HEK293 (cell line): ENCODE measurements around the gene UBXN11.

Experiments
- CTCF ChIA-PET: fragments of 350-600 bp; formaldehyde crosslinking; extraction: SDS; loops from one replicate; lab custom pipeline; 2021; ENCODE audit warnings: antibody characterized with exemption; lab: Yijun Ruan, JAX
- POLR2A ChIA-PET: fragments of 300-600 bp; formaldehyde crosslinking; extraction: SDS; loops from one replicate; lab custom pipeline; 2020; ENCODE audit warnings: antibody characterized with exemption, inconsistent platforms; lab: Yijun Ruan, JAX
- H3K27ac ChIP-seq: fragments of 200-500 bp; sonication (Bioruptor generic); 2 replicates; pipeline ENCODE4 v1.5.1; 2014; ENCODE audit warnings: low read depth, low read length, control low read depth, inconsistent platforms; ENCODE audit errors: extremely low read depth
- H3K36me3 ChIP-seq, 2 experiments: fragments of 200-500 bp in 1 of 2; sonication (Bioruptor generic) in 1 of 2; 1 replicate in 1 of 2; 2 replicates in 1 of 2; pipeline ENCODE4 v1.5.1; 2014 to 2017; ENCODE audit warnings: inconsistent platforms in 2 of 2, low read length in 2 of 2; ENCODE audit not compliant: control insufficient read depth in 2 of 2, insufficient read depth in 1 of 2
- H3K4me1 ChIP-seq: fragments of 200-500 bp; sonication (Bioruptor generic); 2 replicates; pipeline ENCODE4 v1.5.1; 2014; ENCODE audit warnings: mild to moderate bottlenecking, low read length, inconsistent platforms; ENCODE audit not compliant: control insufficient read depth, insufficient read depth
- H3K4me3 ChIP-seq: 2 replicates; pipeline ENCODE4 v1.5.1; 2011; ENCODE audit warnings: low read depth, mild to moderate bottlenecking, control low read depth, low read length, moderate library complexity
- H3K9me3 ChIP-seq: fragments of 200-500 bp; sonication (Bioruptor generic); 2 replicates; pipeline ENCODE4 v1.5.1; 2014; ENCODE audit warnings: low read depth, low read length, inconsistent platforms; ENCODE audit not compliant: control insufficient read depth, insufficient read depth
- GFI1B ChIP-seq: fragments of 450-650 bp; formaldehyde crosslinking; IDR thresholded peaks from 2 replicates; pipeline ENCODE4 v1.5.1; 2016; ENCODE audit warnings: missing biosample characterization, missing genetic modification characterization
- KLF9 ChIP-seq: fragments of 450-650 bp; formaldehyde crosslinking; IDR thresholded peaks from 2 replicates; pipeline ENCODE4 v1.5.1; 2016; ENCODE audit warnings: missing biosample characterization, missing genetic modification characterization, low read depth
- MYNN ChIP-seq: fragments of 450-650 bp; formaldehyde crosslinking; IDR thresholded peaks from 2 replicates; pipeline ENCODE4 v1.5.1; 2016; ENCODE audit warnings: missing biosample characterization, missing genetic modification characterization, borderline replicate concordance
- OSR2 ChIP-seq: fragments of 450-650 bp; formaldehyde crosslinking; IDR thresholded peaks from 2 replicates; pipeline ENCODE4 v1.5.1; 2016; ENCODE audit warnings: missing biosample characterization, missing genetic modification characterization
- SP2 ChIP-seq: fragments of 450-650 bp; formaldehyde crosslinking; IDR thresholded peaks from 2 replicates; pipeline ENCODE4 v1.5.1; 2016; ENCODE audit warnings: missing biosample characterization, missing genetic modification characterization
- ZNF121 ChIP-seq: fragments of 450-650 bp; formaldehyde crosslinking; IDR thresholded peaks from 2 replicates; pipeline ENCODE4 v1.5.1; 2016; ENCODE audit warnings: missing biosample characterization, missing genetic modification characterization
- ZNF157 ChIP-seq: fragments of 450-650 bp; formaldehyde crosslinking; IDR thresholded peaks from 2 replicates; pipeline ENCODE4 v1.5.1; 2016; ENCODE audit warnings: missing biosample characterization, missing genetic modification characterization
- ZNF24 ChIP-seq: fragments of 450-650 bp; formaldehyde crosslinking; IDR thresholded peaks from 2 replicates; pipeline ENCODE4 v1.5.1; 2016; ENCODE audit warnings: missing biosample characterization, missing genetic modification characterization
- ZNF248 ChIP-seq: fragments of 450-650 bp; formaldehyde crosslinking; IDR thresholded peaks from 2 replicates; pipeline ENCODE4 v1.5.1; 2017; ENCODE audit warnings: missing biosample characterization, missing genetic modification characterization
- ZNF311 ChIP-seq: fragments of 450-650 bp; formaldehyde crosslinking; IDR thresholded peaks from 2 replicates; pipeline ENCODE4 v1.5.1; 2017; ENCODE audit warnings: missing biosample characterization, missing genetic modification characterization, borderline replicate concordance
- ZNF404 ChIP-seq: fragments of 450-650 bp; formaldehyde crosslinking; IDR thresholded peaks from 2 replicates; pipeline ENCODE4 v1.5.1; 2017; ENCODE audit warnings: missing biosample characterization, missing genetic modification characterization
- ZNF530 ChIP-seq: fragments of 450-650 bp; formaldehyde crosslinking; IDR thresholded peaks from 2 replicates; pipeline ENCODE4 v1.5.1; 2016; ENCODE audit warnings: low read depth, missing biosample characterization, missing genetic modification characterization
- ZNF548 ChIP-seq: fragments of 450-650 bp; formaldehyde crosslinking; IDR thresholded peaks from 2 replicates; pipeline ENCODE4 v1.5.1; 2016; ENCODE audit warnings: missing biosample characterization, missing genetic modification characterization
- ZNF555 ChIP-seq: fragments of 450-650 bp; formaldehyde crosslinking; conservative IDR thresholded peaks from 2 replicates; pipeline ENCODE4 v1.5.1; 2017; ENCODE audit warnings: missing biosample characterization, mild to moderate bottlenecking, missing genetic modification characterization, inconsistent platforms
- ZNF558 ChIP-seq: fragments of 450-650 bp; formaldehyde crosslinking; IDR thresholded peaks from 2 replicates; pipeline ENCODE4 v1.5.1; 2016; ENCODE audit warnings: missing biosample characterization, missing genetic modification characterization
- ZNF561 ChIP-seq: fragments of 450-650 bp; IDR thresholded peaks from 2 replicates; pipeline ENCODE4 v1.5.1; 2018; ENCODE audit warnings: missing biosample characterization, missing genetic modification characterization, borderline replicate concordance
- ZNF768 ChIP-seq: fragments of 450-650 bp; formaldehyde crosslinking; IDR thresholded peaks from 2 replicates; pipeline ENCODE4 v1.5.1; 2018; ENCODE audit warnings: missing biosample characterization, mild to moderate bottlenecking, missing genetic modification characterization
- ZXDB ChIP-seq: fragments of 450-650 bp; formaldehyde crosslinking; IDR thresholded peaks from 2 replicates; pipeline ENCODE4 v1.5.1; 2016; ENCODE audit warnings: missing biosample characterization, missing genetic modification characterization
- TF ChIP-seq, protein P1 (sequence below): fragments of 450-650 bp; formaldehyde crosslinking; IDR thresholded peaks from 2 replicates; pipeline ENCODE4 v1.5.1; 2017; ENCODE audit warnings: missing biosample characterization, missing genetic modification characterization
- TF ChIP-seq, protein P2 (sequence below): fragments of 450-650 bp; formaldehyde crosslinking; IDR thresholded peaks from 2 replicates; pipeline ENCODE4 v1.5.1; 2016; ENCODE audit warnings: missing biosample characterization, missing genetic modification characterization, borderline replicate concordance
- TF ChIP-seq, protein P3 (sequence below): fragments of 450-650 bp; formaldehyde crosslinking; IDR thresholded peaks from 2 replicates; pipeline ENCODE4 v1.5.1; 2017; ENCODE audit warnings: missing biosample characterization, missing genetic modification characterization
- TF ChIP-seq, protein P4 (sequence below): fragments of 450-650 bp; formaldehyde crosslinking; IDR thresholded peaks from 2 replicates; pipeline ENCODE4 v1.5.1; 2016; ENCODE audit warnings: missing biosample characterization, missing genetic modification characterization

UBXN11 gene

DNA sequence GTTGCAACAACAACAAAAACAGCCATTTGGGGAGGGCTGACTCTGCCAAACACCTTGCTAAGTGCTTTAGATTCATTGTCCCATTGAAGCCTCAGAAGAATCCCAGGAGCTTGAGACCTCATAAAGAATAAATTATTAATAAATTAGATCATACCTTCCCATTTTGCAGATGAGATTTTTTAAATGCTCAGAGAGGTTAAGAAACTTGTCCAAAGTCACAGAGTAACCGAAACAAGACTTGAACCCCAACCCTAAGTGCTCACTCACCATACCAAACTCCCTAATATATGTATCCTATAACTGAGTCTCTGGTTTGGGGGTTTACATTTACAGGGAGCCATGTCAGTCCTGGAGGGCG lies 43.9 kb upstream of the UBXN11 start:
- H3K9me3 ChIP-seq, result no peaks in the 10 kb centered on the region
- POLR2A ChIA-PET, result no interaction called here
- H3K4me1 ChIP-seq, result no peaks in the 10 kb centered on the region
- no peak overlapping the region for H3K4me3 ChIP-seq
- no peaks in the 10 kb centered on the region for H3K36me3 ChIP-seq
- CTCF ChIA-PET, result interaction anchor here (0.6 to 1.8 kb wide), 5 partner anchors 12 to 75 kb away, joined by 3 to 16 read pairs (median 3); no protein-coding TSS in a partner anchor
- no peak overlapping the region for H3K27ac ChIP-seq
- no peak for TF ChIP-seq ZNF311
- TF ChIP-seq KLF9 (tag by site-specific recombination), result no peak
- TF ChIP-seq, protein P1, sequence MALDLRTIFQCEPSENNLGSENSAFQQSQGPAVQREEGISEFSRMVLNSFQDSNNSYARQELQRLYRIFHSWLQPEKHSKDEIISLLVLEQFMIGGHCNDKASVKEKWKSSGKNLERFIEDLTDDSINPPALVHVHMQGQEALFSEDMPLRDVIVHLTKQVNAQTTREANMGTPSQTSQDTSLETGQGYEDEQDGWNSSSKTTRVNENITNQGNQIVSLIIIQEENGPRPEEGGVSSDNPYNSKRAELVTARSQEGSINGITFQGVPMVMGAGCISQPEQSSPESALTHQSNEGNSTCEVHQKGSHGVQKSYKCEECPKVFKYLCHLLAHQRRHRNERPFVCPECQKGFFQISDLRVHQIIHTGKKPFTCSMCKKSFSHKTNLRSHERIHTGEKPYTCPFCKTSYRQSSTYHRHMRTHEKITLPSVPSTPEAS (tag by site-specific recombination), result no peak
- TF ChIP-seq OSR2, result no peak
- no peak for TF ChIP-seq ZNF530 (tag by site-specific recombination)
- TF ChIP-seq ZNF558, result no peak
- 0 out of 2 replicates have a peak, but pooled peaks have one; percentile 28 for TF ChIP-seq ZNF768 (tag by site-specific recombination)

DNA sequence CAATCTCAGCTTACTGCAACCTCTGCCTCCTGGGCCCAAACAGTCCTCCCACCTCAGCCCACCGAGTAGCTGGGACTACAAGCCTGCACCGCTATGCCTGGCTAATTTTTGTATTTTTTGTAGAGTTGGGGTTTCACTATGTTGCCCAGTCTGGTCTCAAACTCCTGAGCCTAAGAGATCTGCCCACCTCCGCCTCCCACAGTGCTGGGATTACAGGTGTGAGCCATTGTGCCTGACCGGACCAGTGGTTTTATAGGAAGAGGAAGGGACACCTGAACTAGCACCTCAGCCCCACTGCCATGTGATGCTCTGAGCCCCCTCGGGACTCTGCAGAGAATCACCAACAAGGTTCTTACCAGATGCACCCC lies 43.4 kb upstream of the UBXN11 start:
- no peaks in the 10 kb centered on the region for H3K9me3 ChIP-seq
- no peaks in the 10 kb centered on the region for H3K4me1 ChIP-seq
- POLR2A ChIA-PET, result no interaction called here
- TF ChIP-seq ZNF121 (tag by site-specific recombination), result 0 out of 2 replicates have a peak, but pooled peaks have one; percentile 30
- no peak for TF ChIP-seq ZNF561 (tag by site-specific recombination)
- CTCF ChIA-PET, result interaction anchor here (0.6 to 3.1 kb wide), 5 partner anchors 12 to 74 kb away, joined by 3 to 16 read pairs (median 3); no protein-coding TSS in a partner anchor
- no peak overlapping the region for H3K27ac ChIP-seq
- no peaks in the 10 kb centered on the region for H3K36me3 ChIP-seq
- H3K4me3 ChIP-seq, result no peak overlapping the region

DNA sequence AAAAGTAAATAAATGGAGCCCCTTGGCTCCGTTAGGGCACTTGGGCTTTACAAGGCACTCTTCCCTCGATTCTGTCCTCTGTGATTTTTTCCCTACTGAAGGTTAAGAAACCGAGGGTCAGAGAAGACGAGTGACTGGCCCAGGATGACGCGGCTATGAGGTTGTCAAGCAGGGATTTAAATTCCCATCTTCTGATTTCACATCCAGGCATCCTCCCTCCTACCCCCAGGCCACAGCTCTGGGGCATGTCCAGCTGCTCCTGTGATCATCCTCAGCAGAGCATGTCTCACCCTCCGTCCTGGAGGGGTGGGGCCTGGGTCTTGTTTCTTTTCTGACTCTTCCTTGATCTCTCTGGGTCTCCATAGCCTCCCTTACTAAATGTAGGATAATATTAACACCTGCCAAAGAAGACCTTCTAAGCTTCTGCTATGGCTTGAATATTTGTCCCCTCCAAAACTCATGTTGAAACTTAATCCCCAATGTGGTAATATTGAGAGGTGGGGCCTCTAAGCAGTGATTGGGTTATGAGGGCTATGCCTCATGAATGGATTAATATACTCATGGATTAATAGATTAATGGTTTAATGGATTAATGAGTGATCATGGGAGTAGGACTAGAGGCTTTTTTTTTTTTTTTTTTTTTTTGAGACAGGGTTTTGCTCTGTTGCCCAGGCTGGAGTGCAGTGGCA lies 42.9 kb upstream of the UBXN11 start:
- CTCF ChIA-PET, result interaction anchor here (0.6 to 3.1 kb wide), 6 partner anchors 13 to 74 kb away, joined by 3 to 13 read pairs (median 4); no protein-coding TSS in a partner anchor
- POLR2A ChIA-PET, result no interaction called here

More for the DNA sequence above, 42.9 kb upstream of the UBXN11 start:
- Histone ChIP-seq H3K36me3 (no peaks in the 10 kb centered on the region), H3K9me3 (no peaks in the 10 kb centered on the region), H3K27ac (no peak overlapping the region), H3K4me3 (no peak overlapping the region), H3K4me1 (no peaks in the 10 kb centered on the region)
- no peak for TF ChIP-seq MYNN (tag by site-specific recombination)
- no peak for TF ChIP-seq GFI1B (tag by site-specific recombination)
- no peak for TF ChIP-seq ZNF555 (tag by site-specific recombination)
- TF ChIP-seq, protein P2, sequence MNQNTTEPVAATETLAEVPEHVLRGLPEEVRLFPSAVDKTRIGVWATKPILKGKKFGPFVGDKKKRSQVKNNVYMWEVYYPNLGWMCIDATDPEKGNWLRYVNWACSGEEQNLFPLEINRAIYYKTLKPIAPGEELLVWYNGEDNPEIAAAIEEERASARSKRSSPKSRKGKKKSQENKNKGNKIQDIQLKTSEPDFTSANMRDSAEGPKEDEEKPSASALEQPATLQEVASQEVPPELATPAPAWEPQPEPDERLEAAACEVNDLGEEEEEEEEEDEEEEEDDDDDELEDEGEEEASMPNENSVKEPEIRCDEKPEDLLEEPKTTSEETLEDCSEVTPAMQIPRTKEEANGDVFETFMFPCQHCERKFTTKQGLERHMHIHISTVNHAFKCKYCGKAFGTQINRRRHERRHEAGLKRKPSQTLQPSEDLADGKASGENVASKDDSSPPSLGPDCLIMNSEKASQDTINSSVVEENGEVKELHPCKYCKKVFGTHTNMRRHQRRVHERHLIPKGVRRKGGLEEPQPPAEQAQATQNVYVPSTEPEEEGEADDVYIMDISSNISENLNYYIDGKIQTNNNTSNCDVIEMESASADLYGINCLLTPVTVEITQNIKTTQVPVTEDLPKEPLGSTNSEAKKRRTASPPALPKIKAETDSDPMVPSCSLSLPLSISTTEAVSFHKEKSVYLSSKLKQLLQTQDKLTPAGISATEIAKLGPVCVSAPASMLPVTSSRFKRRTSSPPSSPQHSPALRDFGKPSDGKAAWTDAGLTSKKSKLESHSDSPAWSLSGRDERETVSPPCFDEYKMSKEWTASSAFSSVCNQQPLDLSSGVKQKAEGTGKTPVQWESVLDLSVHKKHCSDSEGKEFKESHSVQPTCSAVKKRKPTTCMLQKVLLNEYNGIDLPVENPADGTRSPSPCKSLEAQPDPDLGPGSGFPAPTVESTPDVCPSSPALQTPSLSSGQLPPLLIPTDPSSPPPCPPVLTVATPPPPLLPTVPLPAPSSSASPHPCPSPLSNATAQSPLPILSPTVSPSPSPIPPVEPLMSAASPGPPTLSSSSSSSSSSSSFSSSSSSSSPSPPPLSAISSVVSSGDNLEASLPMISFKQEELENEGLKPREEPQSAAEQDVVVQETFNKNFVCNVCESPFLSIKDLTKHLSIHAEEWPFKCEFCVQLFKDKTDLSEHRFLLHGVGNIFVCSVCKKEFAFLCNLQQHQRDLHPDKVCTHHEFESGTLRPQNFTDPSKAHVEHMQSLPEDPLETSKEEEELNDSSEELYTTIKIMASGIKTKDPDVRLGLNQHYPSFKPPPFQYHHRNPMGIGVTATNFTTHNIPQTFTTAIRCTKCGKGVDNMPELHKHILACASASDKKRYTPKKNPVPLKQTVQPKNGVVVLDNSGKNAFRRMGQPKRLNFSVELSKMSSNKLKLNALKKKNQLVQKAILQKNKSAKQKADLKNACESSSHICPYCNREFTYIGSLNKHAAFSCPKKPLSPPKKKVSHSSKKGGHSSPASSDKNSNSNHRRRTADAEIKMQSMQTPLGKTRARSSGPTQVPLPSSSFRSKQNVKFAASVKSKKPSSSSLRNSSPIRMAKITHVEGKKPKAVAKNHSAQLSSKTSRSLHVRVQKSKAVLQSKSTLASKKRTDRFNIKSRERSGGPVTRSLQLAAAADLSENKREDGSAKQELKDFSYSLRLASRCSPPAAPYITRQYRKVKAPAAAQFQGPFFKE (tag by site-specific recombination), result no peak
- TF ChIP-seq ZNF157, result no peak
- TF ChIP-seq ZXDB (tag by site-specific recombination), result no peak
- TF ChIP-seq, protein P3, sequence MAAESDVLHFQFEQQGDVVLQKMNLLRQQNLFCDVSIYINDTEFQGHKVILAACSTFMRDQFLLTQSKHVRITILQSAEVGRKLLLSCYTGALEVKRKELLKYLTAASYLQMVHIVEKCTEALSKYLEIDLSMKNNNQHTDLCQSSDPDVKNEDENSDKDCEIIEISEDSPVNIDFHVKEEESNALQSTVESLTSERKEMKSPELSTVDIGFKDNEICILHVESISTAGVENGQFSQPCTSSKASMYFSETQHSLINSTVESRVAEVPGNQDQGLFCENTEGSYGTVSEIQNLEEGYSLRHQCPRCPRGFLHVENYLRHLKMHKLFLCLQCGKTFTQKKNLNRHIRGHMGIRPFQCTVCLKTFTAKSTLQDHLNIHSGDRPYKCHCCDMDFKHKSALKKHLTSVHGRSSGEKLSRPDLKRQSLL (tag by site-specific recombination), result no peak
- TF ChIP-seq ZNF404, result no peak
- TF ChIP-seq ZNF24 (tag by site-specific recombination), result no peak
- TF ChIP-seq ZNF248 (tag by site-specific recombination), result no peak
- TF ChIP-seq SP2, result no peak
- TF ChIP-seq, protein P4, sequence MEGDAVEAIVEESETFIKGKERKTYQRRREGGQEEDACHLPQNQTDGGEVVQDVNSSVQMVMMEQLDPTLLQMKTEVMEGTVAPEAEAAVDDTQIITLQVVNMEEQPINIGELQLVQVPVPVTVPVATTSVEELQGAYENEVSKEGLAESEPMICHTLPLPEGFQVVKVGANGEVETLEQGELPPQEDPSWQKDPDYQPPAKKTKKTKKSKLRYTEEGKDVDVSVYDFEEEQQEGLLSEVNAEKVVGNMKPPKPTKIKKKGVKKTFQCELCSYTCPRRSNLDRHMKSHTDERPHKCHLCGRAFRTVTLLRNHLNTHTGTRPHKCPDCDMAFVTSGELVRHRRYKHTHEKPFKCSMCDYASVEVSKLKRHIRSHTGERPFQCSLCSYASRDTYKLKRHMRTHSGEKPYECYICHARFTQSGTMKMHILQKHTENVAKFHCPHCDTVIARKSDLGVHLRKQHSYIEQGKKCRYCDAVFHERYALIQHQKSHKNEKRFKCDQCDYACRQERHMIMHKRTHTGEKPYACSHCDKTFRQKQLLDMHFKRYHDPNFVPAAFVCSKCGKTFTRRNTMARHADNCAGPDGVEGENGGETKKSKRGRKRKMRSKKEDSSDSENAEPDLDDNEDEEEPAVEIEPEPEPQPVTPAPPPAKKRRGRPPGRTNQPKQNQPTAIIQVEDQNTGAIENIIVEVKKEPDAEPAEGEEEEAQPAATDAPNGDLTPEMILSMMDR (tag by site-specific recombination), result no peak
- TF ChIP-seq ZNF548 (tag by site-specific recombination), result no peak
